Activated CD8-positive, alpha-beta T cell treated with anti-CD3 and anti-CD28 coated beads, Interleukin-2, amount 10 ng/mL, durations not matched to agents 7 days and 5 days (primary cell): ENCODE data around the gene AKAP4. TPM values are rescaled to one million over a fixed set of nuclear protein-coding genes. Genes with fewer than 3 reads are reported as not detected.

Experiments
- ATAC-seq: fragments of 150-1000 bp; cut with Tn5 transposase; one replicate; pipeline ENCODE4 v1.10.0; 2021; ENCODE audit warnings: moderate library complexity
- CTCF ChIA-PET: fragments of 350-600 bp; sonication (Branson Sonifier 250); formaldehyde crosslinking; loops from one replicate; lab custom pipeline; 2021; ENCODE audit warnings: antibody characterized with exemption; lab: Charles Lee
- POLR2A ChIA-PET: fragments of 350-600 bp; sonication (Branson Sonifier 250); formaldehyde crosslinking; loops from one replicate; lab custom pipeline; 2021; ENCODE audit warnings: antibody characterized with exemption; lab: Charles Lee
- DNase-seq: peaks from one replicate; pipeline ENCODE4 v3.0.0-alpha.2; 2020
- H3K27ac Mint-ChIP-seq: one replicate; pipeline ENCODE4 v1.8.0; 2021; ENCODE audit warnings: mild to moderate bottlenecking, mixed read lengths
- H3K27me3 Mint-ChIP-seq: one replicate; pipeline ENCODE4 v1.8.0; 2021; ENCODE audit warnings: low read depth, mixed read lengths
- H3K36me3 Mint-ChIP-seq: one replicate; pipeline ENCODE4 v1.8.0; 2021; ENCODE audit warnings: low read depth, mixed read lengths
- H3K4me1 Mint-ChIP-seq: one replicate; pipeline ENCODE4 v1.8.0; 2021; ENCODE audit warnings: low read depth, mixed read lengths
- H3K4me3 Mint-ChIP-seq: one replicate; pipeline ENCODE4 v1.8.0; 2021; ENCODE audit warnings: mild to moderate bottlenecking, mixed read lengths
- H3K9me3 Mint-ChIP-seq: one replicate; pipeline ENCODE4 v1.8.0; 2022; ENCODE audit warnings: mixed read lengths; ENCODE audit not compliant: insufficient read depth
- total RNA-seq, 2 experiments: library from RNA; stranded (reverse); gene quantifications; one replicate each; pipeline ENCODE4 v1.2.3, GENCODE V29; 2021

AKAP4 gene
- total RNA-seq, 2 experiments from 2014 or later, result not detected

DNA sequence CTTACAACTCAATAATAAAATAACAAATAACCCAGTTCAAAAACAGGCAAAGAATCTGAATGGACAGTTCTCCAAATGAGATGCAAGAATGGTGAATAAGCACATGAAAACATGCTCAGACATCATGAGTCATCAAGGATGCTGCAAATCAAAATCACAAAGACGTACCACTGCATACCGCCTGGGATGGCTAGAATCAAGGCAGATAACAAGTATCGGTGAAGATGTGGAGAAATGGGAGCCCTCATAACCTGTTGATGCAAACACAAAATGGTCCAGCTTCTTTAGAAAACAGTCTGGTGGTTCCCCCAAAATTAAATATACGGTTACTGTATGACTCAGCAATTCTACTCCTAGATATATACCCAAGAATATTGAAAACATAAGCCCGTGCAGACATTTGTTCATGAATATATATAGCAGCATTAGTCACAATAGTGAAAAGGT lies 32.5 kb downstream of the AKAP4 start:
- H3K27me3 Mint-ChIP-seq, result no peaks in the 10 kb centered on the region
- H3K9me3 Mint-ChIP-seq, result no peaks in the 10 kb centered on the region
- no peak overlapping the region for H3K4me3 Mint-ChIP-seq
- DNase-seq, result no peak
- no peak overlapping the region for H3K27ac Mint-ChIP-seq
- no peaks in the 10 kb centered on the region for H3K4me1 Mint-ChIP-seq
- CTCF ChIA-PET, result no interaction called here
- no peaks in the 10 kb centered on the region for H3K36me3 Mint-ChIP-seq
- ATAC-seq, result no peak
- POLR2A ChIA-PET, result interaction anchor here (0.6 kb wide), 1 partner anchor 36 kb away, joined by 3 read pairs; the partner anchor contains the start of gene CCNB3

DNA sequence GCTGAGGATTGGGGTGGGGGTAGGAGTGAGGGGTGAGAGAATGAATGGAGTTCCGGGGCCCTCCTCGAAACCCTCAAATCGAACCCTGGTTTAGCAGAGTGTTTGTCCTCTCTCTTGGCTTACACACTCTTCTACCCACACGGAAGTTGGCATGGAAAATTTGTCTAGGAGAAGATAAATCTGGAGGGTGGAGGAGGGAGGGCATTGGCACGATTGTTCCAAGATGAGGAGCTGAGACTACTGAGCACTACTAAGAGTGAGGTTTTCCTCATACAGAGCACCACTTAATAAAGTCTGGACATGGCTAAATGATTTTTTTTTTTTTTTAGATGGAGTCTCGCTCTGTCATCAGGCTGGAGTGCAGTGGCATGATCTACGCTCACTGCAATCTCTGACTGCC lies 33.4 kb downstream of the AKAP4 start:
- DNase-seq (no peak), ATAC-seq (no peak)
- H3K27ac Mint-ChIP-seq, result no peak overlapping the region
- ChIA-PET CTCF (no interaction called here), POLR2A (interaction anchor here (0.6 kb wide), 1 partner anchor 37 kb away, joined by 3 read pairs; the partner anchor contains the start of gene CCNB3)
- H3K36me3 Mint-ChIP-seq, result no peaks in the 10 kb centered on the region
- no peaks in the 10 kb centered on the region for H3K27me3 Mint-ChIP-seq
- H3K4me3 Mint-ChIP-seq, result no peak overlapping the region
- no peaks in the 10 kb centered on the region for H3K4me1 Mint-ChIP-seq
- no peaks in the 10 kb centered on the region for H3K9me3 Mint-ChIP-seq

- CTCF ChIA-PET, result no interaction called here
- no peak for ATAC-seq
- no peaks in the 10 kb centered on the region for H3K36me3 Mint-ChIP-seq
Observed at GRCh38 chrX:50165727-50166126, 35.1 kb downstream of the AKAP4 start.

DNA sequence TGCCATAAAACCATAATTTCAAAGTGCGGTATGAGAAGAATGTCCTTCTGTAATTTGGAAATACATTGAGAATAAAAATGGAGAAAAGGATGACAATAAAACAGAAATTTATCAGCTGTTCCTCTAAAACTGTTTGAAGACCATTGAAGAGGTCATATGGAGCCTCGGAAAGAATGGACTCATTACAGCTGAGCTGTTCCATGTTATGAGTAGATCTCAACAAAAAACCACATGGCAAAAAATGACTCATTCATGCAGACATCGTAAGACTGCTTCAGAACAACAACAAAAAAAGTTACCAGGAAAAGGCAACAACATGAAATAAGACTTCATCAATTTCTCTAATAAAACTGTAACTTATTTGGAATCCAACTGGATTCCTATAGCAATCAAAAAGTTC lies 39.7 kb downstream of the AKAP4 start:
- no peaks in the 10 kb centered on the region for H3K27me3 Mint-ChIP-seq
- no peak for ATAC-seq
- H3K36me3 Mint-ChIP-seq, result no peaks in the 10 kb centered on the region

More at GRCh38 chrX:50165727-50166126, 35.1 kb downstream of the AKAP4 start:
- Mint-ChIP-seq H3K27ac (no peak overlapping the region), H3K4me3 (no peak overlapping the region), H3K9me3 (no peaks in the 10 kb centered on the region), H3K27me3 (no peaks in the 10 kb centered on the region), H3K4me1 (no peaks in the 10 kb centered on the region)
- POLR2A ChIA-PET, result no interaction called here
- no peak for DNase-seq

GRCh38 chrX:50158593-50158992 lies 42.2 kb downstream of the AKAP4 start:
- H3K27ac Mint-ChIP-seq, result no peak overlapping the region
- H3K4me3 Mint-ChIP-seq, result no peak overlapping the region
- no peaks in the 10 kb centered on the region for H3K9me3 Mint-ChIP-seq
- no peaks in the 10 kb centered on the region for H3K36me3 Mint-ChIP-seq
- H3K4me1 Mint-ChIP-seq, result no peaks in the 10 kb centered on the region
- no peak for DNase-seq
- ATAC-seq, result no peak
- ChIA-PET POLR2A (no interaction called here), CTCF (no interaction called here)
- H3K27me3 Mint-ChIP-seq, result no peaks in the 10 kb centered on the region

More for the DNA sequence above, 39.7 kb downstream of the AKAP4 start:
- ChIA-PET CTCF (no interaction called here), POLR2A (no interaction called here)
- H3K4me3 Mint-ChIP-seq, result no peak overlapping the region
- no peaks in the 10 kb centered on the region for H3K9me3 Mint-ChIP-seq
- no peaks in the 10 kb centered on the region for H3K4me1 Mint-ChIP-seq
- H3K27ac Mint-ChIP-seq, result no peak overlapping the region
- DNase-seq, result no peak

GRCh38 chrX:50157545-50158135 lies 43.2 kb downstream of the AKAP4 start:
- Mint-ChIP-seq H3K4me1 (no peaks in the 10 kb centered on the region), H3K27me3 (no peaks in the 10 kb centered on the region), H3K9me3 (no peaks in the 10 kb centered on the region), H3K27ac (no peak overlapping the region), H3K36me3 (no peaks in the 10 kb centered on the region), H3K4me3 (no peak overlapping the region)
- POLR2A ChIA-PET, result no interaction called here
- ATAC-seq (no peak), DNase-seq (no peak)
- CTCF ChIA-PET, result no interaction called here

GRCh38 chrX:50154429-50154828 lies 46.4 kb downstream of the AKAP4 start:
- ATAC-seq (no peak), DNase-seq (no peak)
- POLR2A ChIA-PET, result no interaction called here
- CTCF ChIA-PET, result no interaction called here
- Mint-ChIP-seq H3K9me3 (no peaks in the 10 kb centered on the region), H3K27ac (no peak overlapping the region), H3K36me3 (no peaks in the 10 kb centered on the region), H3K4me1 (no peaks in the 10 kb centered on the region), H3K27me3 (no peaks in the 10 kb centered on the region), H3K4me3 (no peak overlapping the region)

DNA sequence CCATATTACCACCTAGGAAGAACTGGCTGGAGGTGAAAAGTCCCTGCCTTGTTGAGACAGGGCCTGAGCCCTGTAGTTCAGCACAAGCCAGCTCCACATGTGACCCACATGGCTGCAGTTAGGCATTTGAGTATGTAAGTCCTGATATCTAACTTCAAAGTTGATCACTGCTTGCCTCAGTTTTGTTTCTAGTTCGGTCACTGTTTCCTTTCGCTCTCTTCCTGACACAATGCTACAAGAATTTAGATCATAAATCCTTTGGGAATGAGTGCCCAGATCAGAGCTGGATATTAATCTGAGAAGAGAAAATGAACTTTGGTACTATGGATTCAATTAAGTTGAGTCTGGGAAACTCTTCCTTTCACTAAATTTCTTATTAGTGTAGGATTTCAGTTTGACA lies 48.4 kb downstream of the AKAP4 start:
- H3K27ac Mint-ChIP-seq, result no peak overlapping the region
- no peak for ATAC-seq
- CTCF ChIA-PET, result no interaction called here
- no peaks in the 10 kb centered on the region for H3K9me3 Mint-ChIP-seq
- DNase-seq, result no peak
- POLR2A ChIA-PET, result no interaction called here
- no peaks in the 10 kb centered on the region for H3K27me3 Mint-ChIP-seq
- no peaks in the 10 kb centered on the region for H3K4me1 Mint-ChIP-seq
- H3K4me3 Mint-ChIP-seq, result no peak overlapping the region
- H3K36me3 Mint-ChIP-seq, result no peaks in the 10 kb centered on the region

- POLR2A ChIA-PET, result no interaction called here
- Mint-ChIP-seq H3K36me3 (no peaks in the 10 kb centered on the region), H3K27me3 (no peaks in the 10 kb centered on the region), H3K9me3 (no peaks in the 10 kb centered on the region), H3K27ac (no peak overlapping the region), H3K4me3 (no peak overlapping the region), H3K4me1 (no peaks in the 10 kb centered on the region)
- no peak for ATAC-seq
- CTCF ChIA-PET, result no interaction called here
- no peak for DNase-seq
Observed at GRCh38 chrX:50147972-50148371, 52.8 kb downstream of the AKAP4 start.

Other genes starting within 250 kb of the AKAP4 start
- under 1 TPM; 0.21 to 0.76 TPM for gene CCNB3, start 3.8 kb upstream of the AKAP4 start, total RNA-seq